ENCODE results near the gene TGFA. TPM values are rescaled to one million over a fixed set of nuclear protein-coding genes. Genes with fewer than 3 reads are reported as not detected.

Gene TGFA
- polyA plus RNA-seq, 2 of the 4 experiments (the other 2 are of a cell fraction): 3.5 to 5.3 TPM

- DNase-seq (ENCODE audit: low read depth in 1 of 2, low spot score in 1 of 2) (no peak), FAIRE-seq (peak; percentile 36), ATAC-seq (peak; percentile 68 to 69; a peak in 5 of 6 replicates)
- TF ChIP-seq RNF2 (IDR thresholded peaks at IDR 0.05; ENCODE audit: borderline replicate concordance, low read depth): no peak
- TF ChIP-seq MAX (IDR thresholded peaks at IDR 0.05): peak; percentile 25; the same call in 1 of the 2 replicates
- TF ChIP-seq FOXS1 (CRISPR knock-in tag; IDR thresholded peaks at IDR 0.05): no peak
- ChIA-PET CTCF (interaction anchor here (1.6 kb wide), 1 partner anchor 68 kb away, joined by 3 read pairs; no protein-coding TSS in a partner anchor), POLR2A (interaction anchor here (1.7 kb wide), 1 partner anchor 12 kb away, joined by 3 read pairs; the partner anchor contains the start of gene TGFA)
- Histone ChIP-seq H3K4me3 (no peak overlapping the region), H3K27ac (peak overlapping the region in 1 of 2 experiments; percentile 13; a peak in 1 of 6 replicates), H3K4me1 (peaks cover 10% of the 10 kb centered on the region), H3K9me3 (peaks cover 3% of the 10 kb centered on the region; the same call in 2 of the 3 replicates), H3K4me2 (peak overlapping the region; percentile 29)
- 36% methylated on average over 8 of the region's 8 CpGs for WGBS (ENCODE audit: missing lambda C conversion rate)
Observed at GRCh38 chr2:70541481-70542020, 12.1 kb downstream of the TGFA start.

GRCh38 chr2:70537840-70538239 lies 15.8 kb downstream of the TGFA start:
- Histone ChIP-seq H3K4me1 (peaks cover 17% of the 10 kb centered on the region), H3K4me3 (no peak overlapping the region), H3K9me3 (peaks cover 8% of the 10 kb centered on the region; the same call in 2 of the 3 replicates), H3K4me2 (no peak overlapping the region), H3K27ac (no peak overlapping the region)
- ATAC-seq (no peak), DNase-seq (ENCODE audit: low read depth in 1 of 2, low spot score in 1 of 2) (no peak), FAIRE-seq (no peak)
- CTCF ChIA-PET: interaction anchor here (0.6 to 1.7 kb wide), 4 partner anchors 15 to 227 kb away, joined by 3 to 5 read pairs (median 4); partner anchors contain the start of gene TGFA
- TF ChIP-seq SMC3 (IDR thresholded peaks at IDR 0.05): no peak
- no peak for TF ChIP-seq SREBF2 (IDR thresholded peaks at IDR 0.05)
- no peak for TF ChIP-seq KDM1A (IDR thresholded peaks at IDR 0.05; ENCODE audit: low read depth)
- no peak for TF ChIP-seq RAD21 (conservative IDR thresholded peaks at IDR 0.05 in 1 of 2, IDR thresholded peaks at IDR 0.05 in 1 of 2)
- TF ChIP-seq MAZ (IDR thresholded peaks at IDR 0.05; ENCODE audit: borderline replicate concordance, low read depth, low read length): no peak
- no peak for TF ChIP-seq HDAC2 (IDR thresholded peaks at IDR 0.05)
- TF ChIP-seq ZFP36 (IDR thresholded peaks at IDR 0.05; ENCODE audit: borderline replicate concordance, partially characterized antibody): no peak
- no peak for TF ChIP-seq EHF (CRISPR knock-in tag; IDR thresholded peaks at IDR 0.05)
- no peak for TF ChIP-seq EP300 (IDR thresholded peaks at IDR 0.05)
- no peak for TF ChIP-seq MYC (IDR thresholded peaks at IDR 0.05; ENCODE audit: borderline replicate concordance, low read length)
- TF ChIP-seq MAFK (IDR thresholded peaks at IDR 0.05; ENCODE audit: partially characterized antibody): no peak
- 71% methylated on average over 1 of the region's 1 CpG for WGBS (ENCODE audit: missing lambda C conversion rate)
- POLR2A ChIA-PET: interaction anchor here (1.4 kb wide), 1 partner anchor 15 kb away, joined by 3 read pairs; no protein-coding TSS in a partner anchor

- CTCF ChIA-PET: interaction anchor here (1.0 to 1.7 kb wide), 3 partner anchors 12 to 232 kb away, joined by 3 to 5 read pairs (median 4); no protein-coding TSS in a partner anchor
- Histone ChIP-seq H3K4me3 (no peak overlapping the region), H3K27ac (no peak overlapping the region), H3K4me1 (peaks cover 12% of the 10 kb centered on the region), H3K4me2 (no peak overlapping the region), H3K9me3 (peaks cover 8% of the 10 kb centered on the region; the same call in 2 of the 3 replicates)
- ATAC-seq: no peak
- FAIRE-seq: peak; percentile 7
- POLR2A ChIA-PET: interaction anchor here (1.4 kb wide), 1 partner anchor 16 kb away, joined by 3 read pairs; no protein-coding TSS in a partner anchor
- TF ChIP-seq PBX3 (IDR thresholded peaks at IDR 0.05) (no peak), RCOR1 (IDR thresholded peaks at IDR 0.05; ENCODE audit: low read depth, low read length) (no peak), RARB (CRISPR knock-in tag; IDR thresholded peaks at IDR 0.05) (no peak), CTCF (IDR thresholded peaks at IDR 0.05) (no peak), SREBF2 (IDR thresholded peaks at IDR 0.05) (no peak)
- 95% methylated on average over 2 of the region's 2 CpGs for WGBS (ENCODE audit: missing lambda C conversion rate)
- DNase-seq (ENCODE audit: low read depth in 1 of 2, low spot score in 1 of 2): no peak
Observed at GRCh38 chr2:70536517-70537055, 17.0 kb downstream of the TGFA start.
